Ovary (tissue), 9 donors: ENCODE measurements around the gene RXFP4. TPM values are rescaled to one million over a fixed set of nuclear protein-coding genes. Genes with fewer than 3 reads are reported as not detected.
A peak's percentile ranks its signal among the peaks of the same experiment; 100 is the strongest.

Experiments used
- DNase-seq, 5 donors: peaks; one replicate each; pipeline ENCODE4 v3.0.0-alpha.2; 2019 to 2020
- H3K27ac ChIP-seq, 2 donors: fragments of 200-600 bp; one replicate each; pipeline versions ENCODE4 v1.5.1 to v1.8.0; 2019 to 2022
- H3K27me3 ChIP-seq: fragments of 200-600 bp; one replicate; pipeline ENCODE4 v1.8.0; 2022
- H3K36me3 ChIP-seq: fragments of 200-600 bp; sonication (generic); one replicate; pipeline ENCODE4 v1.5.1; 2019
- H3K4me1 ChIP-seq: one replicate; pipeline ENCODE4 v1.8.1; 2013; ENCODE audit warnings: mild to moderate bottlenecking, moderate library complexity; ENCODE audit not compliant: insufficient read depth
- H3K4me3 ChIP-seq: fragments of 200-600 bp; sonication (generic); one replicate; pipeline ENCODE4 v1.5.1; 2017
- H3K9me3 ChIP-seq, 2 donors: fragments of 200-600 bp in 1 of 2; sonication (generic) in 1 of 2; one replicate each; pipeline versions ENCODE4 v1.5.1 to v1.8.1; 2013 to 2019; ENCODE audit warnings: mild to moderate bottlenecking in 1 of 2, moderate library complexity in 1 of 2
- CTCF ChIP-seq, 3 donors: fragments of 450-650 bp in 2 of 3; fragments of 200-600 bp in 1 of 3; IDR thresholded peaks; one replicate each; pipeline versions ENCODE4 v1.5.1 to v1.8.0; 2016 to 2022; ENCODE audit warnings: antibody characterized with exemption in 3 of 3, mild to moderate bottlenecking in 1 of 3
- EP300 ChIP-seq: sonication (generic); formaldehyde crosslinking; IDR thresholded peaks from one replicate; pipeline ENCODE4 v1.6.1; 2017; ENCODE audit warnings: antibody characterized with exemption
- POLR2A ChIP-seq: fragments of 450-650 bp; IDR thresholded peaks from one replicate; pipeline ENCODE4 v1.6.1; 2017; ENCODE audit warnings: antibody characterized with exemption, mild to moderate bottlenecking, moderate library complexity
- WGBS, 3 donors: extraction: QIAGEN DNeasy Blood & Tissue Kit in 1 of 3; methylation state at CpG; one replicate each; pipeline versions ENCODE4 v1.1.5 to v1.1.7; 2013 to 2017; 5-methylcytosine and 5-hydroxymethylcytosine counted together
- intact Hi-C, 4 donors: fragments of 100-400 bp; cut with DNase I; formaldehyde crosslinking; loops; one replicate each; pipeline versions ENCODE4 v1.11.0 to v1.15.1; 2022 to 2023
- polyA plus RNA-seq, 2 donors: library from polyadenylated mRNA; stranded (reverse); fragments of 200-250 nt in 1 of 2; fragments of 350-450 nt in 1 of 2; fragmentation: Illumina TruSeq in 1 of 2; extraction: RNeasy Lipid Tissue Mini Kit (QIAGEN cat#74804) in 1 of 2; gene quantifications; one replicate each; pipeline ENCODE4 v1.2.3, GENCODE V29; 2013 to 2014
- total RNA-seq, 7 donors: library from RNA; depleted of rRNA in 2 of 7; stranded (reverse); fragments of >200 nt in 2 of 7; fragmentation: NEBNext Ultra II Directional in 3 of 7; extraction: Animal tissue kit (Norgen Biotek cat#: 25700) in 3 of 7; gene quantifications; one replicate each; pipeline versions ENCODE4 v1.1.0 to v1.2.4, GENCODE V29; 2016 to 2023
- donor health status: DM: no; HTN: no; CAD: no; lungs with moderate emphysema.
- donor health status: DM: no; HTN: no; CAD: no.
- donor health status: Bipolar disorder and iron deficiency.
- donor health status: DM: yes; HTN: yes; CAD: no.
- donor health status: DM: no; HTN: no; CAD: no.
- donor health status: DM: yes; HTN: yes; CAD: no.

RXFP4 gene
- total and polyA plus RNA-seq, 9 donors = not detected

GRCh38 chr1:155967341-155968050 lies 26.1 kb downstream of the RXFP4 start:
- H3K27ac ChIP-seq = peak overlapping the region; percentile 29 to 51
- H3K4me1 ChIP-seq = peaks cover 38% of the 10 kb centered on the region
- H3K27me3 ChIP-seq = no peaks in the 10 kb centered on the region
- H3K9me3 ChIP-seq = no peaks in the 10 kb centered on the region
- H3K36me3 ChIP-seq = no peaks in the 10 kb centered on the region
- H3K4me3 ChIP-seq = no peak overlapping the region
- DNase-seq = peak in 3 of 5 donors; percentile 65 to 72 (median 68)
- intact Hi-C loops = no loop called here
- WGBS, 3 donors = 21 to 26% (median 23%) methylated on average over 13 of the region's 13 CpGs
- no peak for TF ChIP-seq POLR2A
- no peak for TF ChIP-seq CTCF (IDR thresholded peaks at IDR 0.05)
- TF ChIP-seq EP300 = no peak

GRCh38 chr1:155968051-155968400 lies 26.6 kb downstream of the RXFP4 start:
- H3K36me3 ChIP-seq = no peaks in the 10 kb centered on the region
- intact Hi-C loops = no loop called here
- no peak for DNase-seq
- TF ChIP-seq CTCF (IDR thresholded peaks at IDR 0.05) (no peak), POLR2A (no peak), EP300 (no peak)
- H3K27ac ChIP-seq = peak overlapping the region in 1 of 2 donors; percentile 29
- no peaks in the 10 kb centered on the region for H3K9me3 ChIP-seq
- no peak overlapping the region for H3K4me3 ChIP-seq
- H3K27me3 ChIP-seq = no peaks in the 10 kb centered on the region
- 66 to 77% (median 70%) methylated on average over 7 of the region's 7 CpGs for WGBS, 3 donors
- H3K4me1 ChIP-seq = peaks cover 38% of the 10 kb centered on the region

- WGBS, 3 donors = 7 to 15% (median 13%) methylated on average over 3 of the region's 3 CpGs
- H3K27ac ChIP-seq = peak overlapping the region; percentile 7 to 20
- TF ChIP-seq POLR2A = no peak
- no peak for TF ChIP-seq CTCF (IDR thresholded peaks at IDR 0.05)
- TF ChIP-seq EP300 = no peak
- H3K4me3 ChIP-seq = no peak overlapping the region
- peaks cover 38% of the 10 kb centered on the region for H3K4me1 ChIP-seq
- no peaks in the 10 kb centered on the region for H3K27me3 ChIP-seq
- DNase-seq = peak; percentile 48 to 65 (median 58)
- H3K36me3 ChIP-seq = no peaks in the 10 kb centered on the region
- intact Hi-C loops = no loop called here
- no peaks in the 10 kb centered on the region for H3K9me3 ChIP-seq
Observed at GRCh38 chr1:155968670-155969069, 27.2 kb downstream of the RXFP4 start.

- intact Hi-C loops = no loop called here
- Histone ChIP-seq H3K9me3 (no peaks in the 10 kb centered on the region), H3K36me3 (no peaks in the 10 kb centered on the region), H3K27ac (peak overlapping the region; percentile 20 to 38), H3K4me3 (no peak overlapping the region), H3K4me1 (peaks cover 43% of the 10 kb centered on the region), H3K27me3 (no peaks in the 10 kb centered on the region)
- DNase-seq = no peak
- TF ChIP-seq CTCF (IDR thresholded peaks at IDR 0.05) (no peak), POLR2A (no peak), EP300 (no peak)
- 55 to 63% (median 58%) methylated on average over 9 of the region's 9 CpGs for WGBS, 3 donors
Observed at GRCh38 chr1:155969377-155969791, 27.9 kb downstream of the RXFP4 start.
